Measurements from ENCODE around the gene C21orf58. TPM values are rescaled to one million over a fixed set of nuclear protein-coding genes. Genes with fewer than 3 reads are reported as not detected.

Gene C21orf58
- total RNA-seq, 1 experiment from 2014 or later = 12.7 TPM

DNA sequence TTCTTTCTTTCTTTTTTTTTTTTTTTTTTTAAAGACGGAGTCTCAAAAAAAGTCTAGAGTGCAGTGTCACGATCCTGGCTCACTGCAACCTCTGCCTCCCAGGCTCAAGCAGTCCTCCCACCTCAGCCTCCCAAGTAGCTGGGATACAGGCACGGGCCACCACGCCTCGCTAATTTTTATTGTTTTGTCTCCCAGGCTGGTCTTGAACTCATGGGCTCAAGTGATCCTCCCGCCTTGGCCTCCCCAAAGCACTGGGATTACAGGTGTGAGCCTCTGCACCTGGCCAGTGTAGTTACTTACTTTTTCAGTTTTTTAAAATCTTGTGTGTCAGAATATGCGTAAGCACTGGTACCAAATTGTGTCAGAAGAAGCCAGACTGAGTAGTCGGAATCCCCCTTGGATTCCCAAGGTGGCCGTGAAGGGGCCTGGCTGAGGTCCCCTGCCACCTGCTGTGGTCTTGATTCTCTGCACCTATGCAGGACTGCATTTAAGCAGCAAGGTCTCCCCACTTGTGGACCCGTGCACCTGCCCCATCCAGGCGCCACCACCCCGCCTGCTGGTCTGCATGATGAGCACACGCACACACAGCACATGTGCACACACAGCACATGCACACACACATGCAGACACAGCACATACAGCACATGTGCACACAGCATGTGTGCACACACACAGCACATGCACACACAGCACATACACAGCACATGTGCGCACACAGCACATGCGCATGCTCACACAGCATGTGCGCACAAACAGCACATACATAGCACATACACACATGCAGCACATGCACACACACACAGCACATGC lies 47.7 kb upstream of the C21orf58 start:
- in situ Hi-C loops (cut with HindIII; ENCODE audit: low pct_unique_long_range_greater_than_20kb, low sequenced_read_pairs) = no loop called here
- no peaks in the 10 kb centered on the region for H3K36me3 ChIP-seq (ENCODE audit: control insufficient read depth, insufficient read depth, low read length)
- ChIA-PET CTCF (no interaction called here), POLR2A (no interaction called here)
- H3K9me3 ChIP-seq (ENCODE audit: control insufficient read depth, insufficient read depth, low read depth, low read length) = no peaks in the 10 kb centered on the region
- H3K4me1 ChIP-seq (ENCODE audit: control insufficient read depth, insufficient read depth, low read length) = no peaks in the 10 kb centered on the region
- H3K27me3 ChIP-seq (ENCODE audit: control insufficient read depth, insufficient read depth, low read length) = no peaks in the 10 kb centered on the region
- H3K27ac ChIP-seq (ENCODE audit: low read length) = no peak overlapping the region
- intact Hi-C loops (cut with micrococcal nuclease; ENCODE audit: unreplicated experiment) = no loop called here
- TF ChIP-seq TCF7L2 (IDR thresholded peaks at IDR 0.05; ENCODE audit: low read depth, low read length) (no peak), POLR2AphosphoS5 (IDR thresholded peaks at IDR 0.05; ENCODE audit: low read depth, low read length) (no peak), SIN3A (IDR thresholded peaks at IDR 0.05; ENCODE audit: borderline replicate concordance, insufficient read depth, low read depth, low read length) (no peak)
- TF ChIP-seq, protein P1, sequence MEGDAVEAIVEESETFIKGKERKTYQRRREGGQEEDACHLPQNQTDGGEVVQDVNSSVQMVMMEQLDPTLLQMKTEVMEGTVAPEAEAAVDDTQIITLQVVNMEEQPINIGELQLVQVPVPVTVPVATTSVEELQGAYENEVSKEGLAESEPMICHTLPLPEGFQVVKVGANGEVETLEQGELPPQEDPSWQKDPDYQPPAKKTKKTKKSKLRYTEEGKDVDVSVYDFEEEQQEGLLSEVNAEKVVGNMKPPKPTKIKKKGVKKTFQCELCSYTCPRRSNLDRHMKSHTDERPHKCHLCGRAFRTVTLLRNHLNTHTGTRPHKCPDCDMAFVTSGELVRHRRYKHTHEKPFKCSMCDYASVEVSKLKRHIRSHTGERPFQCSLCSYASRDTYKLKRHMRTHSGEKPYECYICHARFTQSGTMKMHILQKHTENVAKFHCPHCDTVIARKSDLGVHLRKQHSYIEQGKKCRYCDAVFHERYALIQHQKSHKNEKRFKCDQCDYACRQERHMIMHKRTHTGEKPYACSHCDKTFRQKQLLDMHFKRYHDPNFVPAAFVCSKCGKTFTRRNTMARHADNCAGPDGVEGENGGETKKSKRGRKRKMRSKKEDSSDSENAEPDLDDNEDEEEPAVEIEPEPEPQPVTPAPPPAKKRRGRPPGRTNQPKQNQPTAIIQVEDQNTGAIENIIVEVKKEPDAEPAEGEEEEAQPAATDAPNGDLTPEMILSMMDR (IDR thresholded peaks at IDR 0.05) = no peak
- TF ChIP-seq, protein P2, sequence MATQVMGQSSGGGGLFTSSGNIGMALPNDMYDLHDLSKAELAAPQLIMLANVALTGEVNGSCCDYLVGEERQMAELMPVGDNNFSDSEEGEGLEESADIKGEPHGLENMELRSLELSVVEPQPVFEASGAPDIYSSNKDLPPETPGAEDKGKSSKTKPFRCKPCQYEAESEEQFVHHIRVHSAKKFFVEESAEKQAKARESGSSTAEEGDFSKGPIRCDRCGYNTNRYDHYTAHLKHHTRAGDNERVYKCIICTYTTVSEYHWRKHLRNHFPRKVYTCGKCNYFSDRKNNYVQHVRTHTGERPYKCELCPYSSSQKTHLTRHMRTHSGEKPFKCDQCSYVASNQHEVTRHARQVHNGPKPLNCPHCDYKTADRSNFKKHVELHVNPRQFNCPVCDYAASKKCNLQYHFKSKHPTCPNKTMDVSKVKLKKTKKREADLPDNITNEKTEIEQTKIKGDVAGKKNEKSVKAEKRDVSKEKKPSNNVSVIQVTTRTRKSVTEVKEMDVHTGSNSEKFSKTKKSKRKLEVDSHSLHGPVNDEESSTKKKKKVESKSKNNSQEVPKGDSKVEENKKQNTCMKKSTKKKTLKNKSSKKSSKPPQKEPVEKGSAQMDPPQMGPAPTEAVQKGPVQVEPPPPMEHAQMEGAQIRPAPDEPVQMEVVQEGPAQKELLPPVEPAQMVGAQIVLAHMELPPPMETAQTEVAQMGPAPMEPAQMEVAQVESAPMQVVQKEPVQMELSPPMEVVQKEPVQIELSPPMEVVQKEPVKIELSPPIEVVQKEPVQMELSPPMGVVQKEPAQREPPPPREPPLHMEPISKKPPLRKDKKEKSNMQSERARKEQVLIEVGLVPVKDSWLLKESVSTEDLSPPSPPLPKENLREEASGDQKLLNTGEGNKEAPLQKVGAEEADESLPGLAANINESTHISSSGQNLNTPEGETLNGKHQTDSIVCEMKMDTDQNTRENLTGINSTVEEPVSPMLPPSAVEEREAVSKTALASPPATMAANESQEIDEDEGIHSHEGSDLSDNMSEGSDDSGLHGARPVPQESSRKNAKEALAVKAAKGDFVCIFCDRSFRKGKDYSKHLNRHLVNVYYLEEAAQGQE (IDR thresholded peaks at IDR 0.05; ENCODE audit: insufficient read depth in 1 of 2, low read depth in 2 of 2, low read length in 1 of 2) = no peak
- BruUV-seq (replicated peaks) = no TSS peak
- ATAC-seq (no peak), DNase-seq (ENCODE audit: low read depth, low spot score) (no peak)
- no peak overlapping the region for H3K4me3 ChIP-seq (ENCODE audit: low read depth in 2 of 2, low read length in 2 of 2)

DNA sequence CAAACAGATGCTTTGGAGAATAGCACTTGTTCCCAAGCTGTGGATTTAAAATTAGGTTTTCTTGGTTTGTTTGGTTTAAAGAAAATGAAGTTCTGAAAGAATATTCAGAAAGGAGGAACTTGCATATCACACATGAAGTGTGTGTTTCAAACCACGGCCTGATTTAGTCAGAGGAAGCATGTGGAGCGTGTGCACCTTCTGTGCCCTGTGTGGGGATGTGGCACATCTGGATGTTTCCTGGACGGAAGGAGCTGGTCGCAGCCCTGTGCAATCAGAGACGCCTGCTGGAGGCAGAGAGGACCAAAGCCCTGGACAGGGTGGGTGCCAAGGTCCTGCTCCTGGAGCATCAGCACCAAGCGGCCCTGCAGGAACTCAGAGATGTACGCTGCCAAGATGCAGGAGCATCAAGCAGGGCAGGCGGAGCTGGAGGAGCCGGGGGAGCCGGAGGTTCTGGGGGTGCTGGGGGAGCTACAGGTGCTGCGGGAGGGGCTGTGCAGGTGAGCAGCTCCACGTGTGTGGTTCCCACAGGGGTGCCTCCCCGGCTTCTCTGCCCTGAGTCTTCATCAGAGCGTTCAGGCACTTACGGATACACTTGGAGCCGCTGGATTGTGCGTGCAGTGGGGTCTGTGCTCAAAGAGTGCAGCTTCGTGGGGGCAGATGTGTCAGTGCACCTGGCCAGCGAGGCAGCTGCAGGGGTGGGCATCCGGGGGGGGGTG lies 46.0 kb upstream of the C21orf58 start:
- Histone ChIP-seq H3K9me3 (ENCODE audit: control insufficient read depth, insufficient read depth, low read depth, low read length) (no peaks in the 10 kb centered on the region), H3K27ac (ENCODE audit: low read length) (no peak overlapping the region), H3K27me3 (ENCODE audit: control insufficient read depth, insufficient read depth, low read length) (no peaks in the 10 kb centered on the region), H3K4me1 (ENCODE audit: control insufficient read depth, insufficient read depth, low read length) (no peaks in the 10 kb centered on the region), H3K4me3 (ENCODE audit: low read depth in 2 of 2, low read length in 2 of 2) (no peak overlapping the region), H3K36me3 (ENCODE audit: control insufficient read depth, insufficient read depth, low read length) (no peaks in the 10 kb centered on the region)
- ATAC-seq (no peak), DNase-seq (ENCODE audit: low read depth, low spot score) (no peak)
- POLR2A ChIA-PET = no interaction called here
- in situ Hi-C loops (cut with HindIII; ENCODE audit: low pct_unique_long_range_greater_than_20kb, low sequenced_read_pairs) (no loop called here), intact Hi-C loops (cut with micrococcal nuclease; ENCODE audit: unreplicated experiment) (no loop called here)
- TF ChIP-seq, protein P2 (IDR thresholded peaks at IDR 0.05; ENCODE audit: insufficient read depth in 1 of 2, low read depth in 2 of 2, low read length in 1 of 2) = no peak
- TF ChIP-seq SIN3A (IDR thresholded peaks at IDR 0.05; ENCODE audit: borderline replicate concordance, insufficient read depth, low read depth, low read length) = no peak
- TF ChIP-seq, protein P1 (IDR thresholded peaks at IDR 0.05) = no peak
- no peak for TF ChIP-seq TCF7L2 (IDR thresholded peaks at IDR 0.05; ENCODE audit: low read depth, low read length)
- TF ChIP-seq POLR2AphosphoS5 (IDR thresholded peaks at IDR 0.05; ENCODE audit: low read depth, low read length) = no peak
- BruUV-seq (replicated peaks) = no TSS peak
- CTCF ChIA-PET = interaction anchor here (0.6 kb wide), 1 partner anchor 54 kb away, joined by 4 read pairs; no protein-coding TSS in a partner anchor

All from Panc1 (cell line).